HCT116 (cell line): ENCODE results near the gene PPDPF.

Source experiments
- CEBPB ChIP-seq: IDR thresholded peaks from 2 replicates; pipeline ENCODE4 v1.6.1; 2012; ENCODE audit warnings: low read depth
- EZH2 ChIP-seq: fragments of 200-600 bp; sonication (generic); IDR thresholded peaks from 2 replicates; pipeline ENCODE4 v1.6.1; 2017; ENCODE audit warnings: antibody characterized with exemption, mixed run types
- EZH2phosphoT487 ChIP-seq: fragments of 200-600 bp; IDR thresholded peaks from 2 replicates; pipeline ENCODE4 v1.6.1; 2018; ENCODE audit warnings: antibody characterized with exemption, borderline replicate concordance
- POLR2A ChIP-seq: IDR thresholded peaks from 2 replicates; pipeline ENCODE4 v1.7.0; 2011; ENCODE audit warnings: borderline replicate concordance; ENCODE audit not compliant: insufficient read depth, insufficient read length; ENCODE audit errors: extremely low read depth
- POLR2AphosphoS5 ChIP-seq: IDR thresholded peaks from 2 replicates; pipeline ENCODE4 v1.6.1; 2011; ENCODE audit warnings: mild to moderate bottlenecking, low read depth, low read length, moderate library complexity
- RAD21 ChIP-seq: IDR thresholded peaks from 2 replicates; pipeline ENCODE4 v1.6.1; 2012; ENCODE audit warnings: low read depth, mild to moderate bottlenecking
- SIN3A ChIP-seq: IDR thresholded peaks from 2 replicates; pipeline ENCODE4 v1.6.1; 2012; ENCODE audit warnings: low read depth
- TCF7L2 ChIP-seq: IDR thresholded peaks from 2 replicates; pipeline ENCODE4 v1.7.0; 2011; ENCODE audit warnings: borderline replicate concordance, inconsistent platforms; ENCODE audit not compliant: insufficient read depth, insufficient read length; ENCODE audit errors: extremely low read depth
- TF ChIP-seq, protein P1 (sequence below), 3 experiments: fragments of 200-600 bp in 1 of 3; sonication (generic) in 1 of 3; IDR thresholded peaks in 2 of 3; conservative IDR thresholded peaks in 1 of 3; 2 replicates each; pipeline ENCODE4 v1.5.1; 2012 to 2017; ENCODE audit warnings: low read depth in 2 of 3, low read length in 2 of 3, antibody characterized with exemption in 1 of 3, borderline replicate concordance in 1 of 3, control low read depth in 1 of 3, mild to moderate bottlenecking in 1 of 3, mixed read lengths in 1 of 3, mixed run types in 1 of 3, moderate library complexity in 1 of 3; ENCODE audit not compliant: insufficient read depth in 1 of 3
- TF ChIP-seq, protein P2 (sequence below): IDR thresholded peaks from 2 replicates; pipeline ENCODE4 v1.6.1; 2012; ENCODE audit warnings: low read depth
- TF ChIP-seq, protein P3 (sequence below): IDR thresholded peaks from 2 replicates; pipeline ENCODE4 v1.6.1; 2012

DNA sequence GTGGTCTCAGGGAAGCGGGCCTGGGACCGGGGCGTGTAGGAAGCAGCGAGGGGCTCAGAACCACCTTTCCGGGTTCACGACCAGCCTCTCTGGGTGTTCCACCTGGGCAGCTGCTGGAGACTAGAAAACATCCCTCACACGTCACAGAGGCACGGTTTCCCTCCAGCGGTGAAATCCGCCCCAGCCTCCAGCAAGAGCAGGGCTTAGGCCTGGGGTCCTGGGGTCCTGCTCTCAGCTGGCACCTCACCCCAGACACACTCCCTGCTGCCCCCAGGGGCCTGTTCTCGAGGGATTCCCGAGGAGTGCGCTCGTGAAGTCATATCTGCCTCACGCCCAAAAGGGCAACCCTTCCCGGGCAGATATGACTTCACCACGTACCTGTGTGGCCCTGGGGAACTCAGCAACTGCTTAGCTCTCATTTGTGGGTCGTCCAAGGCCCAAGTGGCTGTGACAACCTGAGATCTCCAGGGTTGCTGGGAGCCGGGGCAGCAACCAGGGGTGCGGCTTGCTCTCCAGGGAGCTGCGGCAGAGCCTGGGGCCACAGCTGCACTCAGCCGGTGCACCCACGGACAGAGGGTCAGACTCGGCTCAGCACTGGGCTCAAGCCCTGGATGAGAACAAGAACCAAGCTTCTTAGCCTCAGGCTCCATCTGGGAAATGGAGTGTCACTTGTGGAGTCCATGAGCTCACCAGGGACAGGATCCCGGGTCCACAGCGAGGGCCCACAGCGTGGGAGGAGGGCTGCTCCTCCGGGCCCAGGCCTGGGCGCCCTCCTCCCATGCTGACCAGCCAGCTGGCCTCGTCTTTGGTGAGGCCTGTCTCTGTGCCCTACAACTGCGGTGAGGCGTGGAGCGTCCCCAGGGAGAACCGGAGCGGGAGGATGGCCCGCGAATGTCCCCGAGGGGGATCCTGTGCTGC is 34.1 kb downstream of the PPDPF start:
- TF ChIP-seq EZH2 (no peak), SIN3A (no peak), RAD21 (no peak), TCF7L2 (no peak), POLR2A (no peak), CEBPB (no peak), POLR2AphosphoS5 (no peak), EZH2phosphoT487 (no peak)
- TF ChIP-seq, protein P1, sequence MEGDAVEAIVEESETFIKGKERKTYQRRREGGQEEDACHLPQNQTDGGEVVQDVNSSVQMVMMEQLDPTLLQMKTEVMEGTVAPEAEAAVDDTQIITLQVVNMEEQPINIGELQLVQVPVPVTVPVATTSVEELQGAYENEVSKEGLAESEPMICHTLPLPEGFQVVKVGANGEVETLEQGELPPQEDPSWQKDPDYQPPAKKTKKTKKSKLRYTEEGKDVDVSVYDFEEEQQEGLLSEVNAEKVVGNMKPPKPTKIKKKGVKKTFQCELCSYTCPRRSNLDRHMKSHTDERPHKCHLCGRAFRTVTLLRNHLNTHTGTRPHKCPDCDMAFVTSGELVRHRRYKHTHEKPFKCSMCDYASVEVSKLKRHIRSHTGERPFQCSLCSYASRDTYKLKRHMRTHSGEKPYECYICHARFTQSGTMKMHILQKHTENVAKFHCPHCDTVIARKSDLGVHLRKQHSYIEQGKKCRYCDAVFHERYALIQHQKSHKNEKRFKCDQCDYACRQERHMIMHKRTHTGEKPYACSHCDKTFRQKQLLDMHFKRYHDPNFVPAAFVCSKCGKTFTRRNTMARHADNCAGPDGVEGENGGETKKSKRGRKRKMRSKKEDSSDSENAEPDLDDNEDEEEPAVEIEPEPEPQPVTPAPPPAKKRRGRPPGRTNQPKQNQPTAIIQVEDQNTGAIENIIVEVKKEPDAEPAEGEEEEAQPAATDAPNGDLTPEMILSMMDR (IDR thresholded peaks at IDR 0.05 in 2 of 3, conservative IDR thresholded peaks at IDR 0.05 in 1 of 3; ENCODE audit: borderline replicate concordance in 1 of 3, insufficient read depth in 1 of 3, low read depth in 2 of 3, low read length in 2 of 3), result no peak
- TF ChIP-seq, protein P2, sequence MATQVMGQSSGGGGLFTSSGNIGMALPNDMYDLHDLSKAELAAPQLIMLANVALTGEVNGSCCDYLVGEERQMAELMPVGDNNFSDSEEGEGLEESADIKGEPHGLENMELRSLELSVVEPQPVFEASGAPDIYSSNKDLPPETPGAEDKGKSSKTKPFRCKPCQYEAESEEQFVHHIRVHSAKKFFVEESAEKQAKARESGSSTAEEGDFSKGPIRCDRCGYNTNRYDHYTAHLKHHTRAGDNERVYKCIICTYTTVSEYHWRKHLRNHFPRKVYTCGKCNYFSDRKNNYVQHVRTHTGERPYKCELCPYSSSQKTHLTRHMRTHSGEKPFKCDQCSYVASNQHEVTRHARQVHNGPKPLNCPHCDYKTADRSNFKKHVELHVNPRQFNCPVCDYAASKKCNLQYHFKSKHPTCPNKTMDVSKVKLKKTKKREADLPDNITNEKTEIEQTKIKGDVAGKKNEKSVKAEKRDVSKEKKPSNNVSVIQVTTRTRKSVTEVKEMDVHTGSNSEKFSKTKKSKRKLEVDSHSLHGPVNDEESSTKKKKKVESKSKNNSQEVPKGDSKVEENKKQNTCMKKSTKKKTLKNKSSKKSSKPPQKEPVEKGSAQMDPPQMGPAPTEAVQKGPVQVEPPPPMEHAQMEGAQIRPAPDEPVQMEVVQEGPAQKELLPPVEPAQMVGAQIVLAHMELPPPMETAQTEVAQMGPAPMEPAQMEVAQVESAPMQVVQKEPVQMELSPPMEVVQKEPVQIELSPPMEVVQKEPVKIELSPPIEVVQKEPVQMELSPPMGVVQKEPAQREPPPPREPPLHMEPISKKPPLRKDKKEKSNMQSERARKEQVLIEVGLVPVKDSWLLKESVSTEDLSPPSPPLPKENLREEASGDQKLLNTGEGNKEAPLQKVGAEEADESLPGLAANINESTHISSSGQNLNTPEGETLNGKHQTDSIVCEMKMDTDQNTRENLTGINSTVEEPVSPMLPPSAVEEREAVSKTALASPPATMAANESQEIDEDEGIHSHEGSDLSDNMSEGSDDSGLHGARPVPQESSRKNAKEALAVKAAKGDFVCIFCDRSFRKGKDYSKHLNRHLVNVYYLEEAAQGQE, result no peak
- TF ChIP-seq, protein P3, sequence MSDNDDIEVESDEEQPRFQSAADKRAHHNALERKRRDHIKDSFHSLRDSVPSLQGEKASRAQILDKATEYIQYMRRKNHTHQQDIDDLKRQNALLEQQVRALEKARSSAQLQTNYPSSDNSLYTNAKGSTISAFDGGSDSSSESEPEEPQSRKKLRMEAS, result no peak
